Measurements from ENCODE around the gene HPCAL4.
A peak's percentile ranks its signal among the peaks of the same experiment; 100 is the strongest.

The HPCAL4 gene

DNA sequence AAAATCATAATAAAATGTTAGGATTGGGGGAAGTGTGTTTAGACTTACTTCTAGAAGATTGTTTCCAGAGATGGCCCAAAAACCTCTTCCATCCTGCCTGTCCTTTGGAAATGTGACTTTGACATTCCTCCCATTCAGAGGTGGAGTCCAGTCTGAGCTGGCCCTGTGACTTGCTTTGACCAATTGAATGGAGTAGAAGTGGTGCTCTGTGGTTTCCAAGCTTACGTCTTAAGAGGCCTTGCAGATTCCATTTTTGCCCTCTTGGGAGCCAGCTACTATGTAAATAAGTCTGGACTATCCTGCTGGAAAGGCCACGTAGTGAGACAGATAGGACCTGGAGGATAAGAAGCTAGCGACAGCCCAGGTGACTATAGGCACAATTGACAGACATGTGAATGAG is 18.0 kb downstream of the HPCAL4 start:
- no peak for DNase-seq

DNA sequence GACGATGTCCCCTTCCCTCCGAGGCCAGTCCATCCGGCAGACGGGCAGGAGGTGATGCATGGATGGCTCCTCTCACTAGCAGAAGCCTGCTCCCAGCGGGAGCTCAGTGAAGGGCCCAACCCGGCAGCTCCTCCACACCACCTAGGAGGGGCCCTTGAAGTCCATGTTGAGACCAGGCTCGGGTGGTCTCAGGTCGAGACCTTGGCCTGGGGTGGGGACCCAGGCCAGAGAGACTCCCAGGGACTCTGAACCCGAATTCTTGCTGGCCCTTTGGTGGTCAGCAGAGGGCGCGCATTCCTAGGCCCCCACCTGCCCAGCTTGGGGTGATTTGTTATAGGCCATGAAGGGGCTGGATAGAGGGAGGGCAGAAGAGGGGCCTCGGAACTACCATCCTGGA is 18.7 kb downstream of the HPCAL4 start:
- peak; percentile 29 for DNase-seq

DNA sequence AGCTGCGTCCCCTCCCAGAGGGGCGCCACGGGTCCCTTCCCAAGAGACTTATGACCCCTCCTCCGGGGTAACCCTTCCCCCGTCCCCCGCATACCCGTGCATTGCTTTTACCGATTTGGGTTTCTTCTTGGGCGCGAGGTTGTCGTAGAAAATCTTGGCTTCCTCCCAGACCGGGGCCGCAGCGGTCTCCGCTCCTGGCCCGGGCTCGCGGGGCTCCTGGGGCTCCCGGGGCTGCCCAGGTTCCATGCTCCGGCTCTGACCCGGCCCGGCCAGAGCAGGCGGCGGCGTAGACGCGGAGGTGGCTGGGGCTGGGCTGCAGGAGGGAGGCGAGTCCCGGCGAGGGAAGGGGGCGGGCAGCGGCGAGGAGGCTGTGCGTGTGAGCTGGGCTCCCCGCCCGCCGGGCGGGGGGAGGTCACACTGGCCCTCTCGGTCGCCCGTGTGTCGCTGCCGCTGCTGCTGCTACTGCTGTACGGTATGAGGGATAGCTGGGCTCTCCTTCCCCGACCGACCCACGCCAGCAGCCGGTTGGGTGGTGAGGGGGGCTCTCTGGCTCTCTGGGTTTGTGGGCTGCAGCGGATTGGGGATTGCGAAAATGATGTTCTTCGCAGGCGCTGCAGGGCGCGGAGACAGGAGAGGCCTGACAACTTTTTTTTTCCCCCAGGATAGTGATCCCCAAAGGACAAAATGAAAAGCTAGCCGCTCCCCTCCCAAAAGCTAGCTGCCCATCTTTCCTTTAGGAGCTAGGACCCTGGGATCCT is 19.3 kb downstream of the HPCAL4 start, which contains the start of gene NT5C1A:
Gene NT5C1A, minus strand, starts transcription at position 315 of the 758 bp plus-strand sequence. Its CDS starts 69 bp downstream, at position 246.
- DNase-seq, result peak; percentile 25

DNA sequence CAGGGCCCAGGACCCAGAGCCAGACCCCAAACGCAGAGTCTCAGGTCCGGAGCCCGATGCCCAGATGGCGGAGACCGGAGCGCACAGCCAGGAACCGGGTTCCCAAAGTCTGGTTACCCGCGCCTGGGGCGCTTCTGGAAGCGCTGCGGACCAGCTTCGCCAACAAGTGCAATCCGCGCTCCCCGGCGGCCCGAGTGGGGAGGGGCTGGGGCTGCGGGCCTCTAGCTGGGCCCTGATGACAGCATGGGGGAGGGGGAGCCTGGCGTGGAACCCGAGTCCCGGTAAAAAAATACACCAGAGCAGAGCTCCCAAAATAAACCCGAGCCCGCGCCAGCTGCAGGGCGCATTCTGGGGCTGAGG is 19.8 kb downstream of the HPCAL4 start:
- DNase-seq, result no peak

DNA sequence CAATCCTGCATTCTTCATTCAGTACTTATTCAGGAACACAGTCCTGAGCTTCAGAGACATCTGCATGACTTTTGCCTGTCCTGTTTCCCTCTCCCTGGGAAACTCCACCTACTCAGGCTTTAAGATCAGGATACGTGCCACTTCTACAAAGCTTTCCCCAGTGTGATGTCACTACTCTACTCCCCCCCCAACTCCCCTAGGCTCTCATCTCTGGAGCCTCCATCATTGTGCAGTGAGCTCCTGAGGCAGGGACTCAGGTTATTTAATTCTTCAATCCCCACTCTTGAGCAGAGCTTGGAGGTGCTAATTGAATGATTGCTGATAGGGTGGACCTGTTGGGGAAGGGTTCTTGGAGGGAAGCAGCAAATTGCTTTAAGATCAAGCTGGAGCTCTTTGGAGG is 20.5 kb downstream of the HPCAL4 start:
- DNase-seq, result no peak

DNA sequence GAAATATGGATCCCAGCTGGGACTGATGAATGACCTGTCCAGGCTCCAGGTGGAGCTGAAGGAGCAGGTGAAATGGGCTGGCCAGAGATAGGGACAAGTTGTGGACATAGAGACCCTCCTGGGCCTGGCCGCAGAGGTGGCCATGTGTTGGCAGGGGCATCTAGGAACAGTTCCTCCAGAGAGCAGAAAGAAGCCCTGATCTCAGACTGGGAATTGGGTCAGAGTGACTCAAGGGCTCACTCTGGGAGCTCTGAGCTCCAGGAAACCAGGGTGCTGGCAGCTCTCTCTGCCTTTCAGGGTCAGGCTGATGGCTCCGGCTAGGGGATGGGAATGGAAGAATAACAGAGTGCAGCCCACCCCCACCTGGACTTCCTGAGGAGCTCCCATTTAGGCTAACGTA is 22.3 kb downstream of the HPCAL4 start:
- DNase-seq, result no peak

DNA sequence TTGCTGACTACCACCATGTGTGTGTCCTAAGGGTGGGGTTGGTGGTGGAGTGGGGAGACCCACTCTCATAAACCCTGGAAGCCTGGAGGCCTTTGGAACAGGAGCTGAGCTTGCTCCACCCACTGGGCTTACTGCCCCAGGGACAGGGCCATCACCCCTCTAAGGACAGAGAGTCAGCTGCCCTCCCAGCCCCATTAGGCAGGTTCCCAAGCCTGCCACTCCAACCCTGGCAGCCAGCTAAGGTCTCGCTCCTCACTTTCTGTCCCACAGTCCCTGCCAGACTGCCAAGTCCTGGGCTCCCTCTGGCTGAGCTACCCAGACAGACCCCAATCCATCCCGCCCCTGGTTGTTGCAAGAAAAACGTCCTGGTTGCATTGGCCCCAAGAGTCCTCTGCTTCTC is 23.1 kb downstream of the HPCAL4 start:
- no peak for DNase-seq

DNA sequence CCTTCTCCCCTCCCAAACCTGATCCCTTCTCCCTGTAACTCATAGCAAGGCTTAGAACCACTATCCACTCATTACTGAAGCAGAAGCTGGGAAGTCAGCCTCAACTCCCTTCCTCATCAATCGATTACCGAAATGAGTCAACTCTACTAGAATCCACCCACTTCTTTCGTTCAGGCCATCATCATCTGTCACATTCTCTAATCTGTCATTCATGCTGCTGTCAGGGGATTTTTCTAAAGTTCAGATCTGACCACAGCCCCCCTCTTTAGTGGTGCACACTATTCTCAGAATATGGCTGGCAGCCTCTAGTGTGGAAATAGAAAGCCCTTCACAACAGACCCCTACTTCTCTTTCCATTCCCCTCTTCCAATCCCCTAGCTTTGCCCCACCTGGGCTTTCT is 24.5 kb downstream of the HPCAL4 start:
- DNase-seq, result no peak

DNA sequence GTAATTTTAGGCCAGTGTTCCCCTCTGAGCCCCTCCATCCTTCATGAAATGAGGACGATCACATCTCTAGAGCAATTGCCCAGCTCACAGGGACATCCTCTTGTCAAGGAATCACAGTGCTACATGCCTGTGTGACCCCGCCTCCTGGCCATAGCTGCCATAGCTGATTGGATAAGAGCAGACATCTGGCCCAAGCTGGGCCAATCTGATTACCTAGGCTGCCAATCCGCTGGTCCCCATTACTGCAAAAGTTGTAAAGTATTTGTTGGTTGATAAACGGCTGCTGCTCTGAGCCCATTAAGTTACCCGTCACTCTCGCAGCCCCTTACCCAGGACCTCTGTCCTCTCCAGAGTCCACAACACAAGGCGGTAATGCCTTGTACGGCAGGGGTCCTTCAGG is 27.7 kb downstream of the HPCAL4 start:
- no peak for DNase-seq

DNA sequence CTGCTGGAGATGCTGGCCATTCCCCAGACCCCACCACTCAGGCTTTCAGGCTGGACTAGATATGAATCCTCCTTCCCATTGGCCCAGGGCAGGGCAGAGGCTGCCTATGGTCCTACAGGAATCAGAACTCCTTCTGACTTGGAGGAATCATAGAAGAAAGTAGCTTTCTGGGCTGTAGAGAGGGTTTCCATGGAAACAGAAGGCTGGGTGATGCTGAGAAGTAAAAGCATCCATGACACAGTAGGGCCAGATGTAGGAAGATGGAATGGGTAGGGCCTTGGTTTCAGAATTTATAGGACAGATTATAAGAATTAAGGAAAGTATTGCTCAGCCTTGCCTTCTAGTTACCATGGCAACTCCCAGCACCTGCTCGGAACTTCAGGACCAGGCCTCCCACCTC is 28.4 kb downstream of the HPCAL4 start:
- no peak for DNase-seq

DNA sequence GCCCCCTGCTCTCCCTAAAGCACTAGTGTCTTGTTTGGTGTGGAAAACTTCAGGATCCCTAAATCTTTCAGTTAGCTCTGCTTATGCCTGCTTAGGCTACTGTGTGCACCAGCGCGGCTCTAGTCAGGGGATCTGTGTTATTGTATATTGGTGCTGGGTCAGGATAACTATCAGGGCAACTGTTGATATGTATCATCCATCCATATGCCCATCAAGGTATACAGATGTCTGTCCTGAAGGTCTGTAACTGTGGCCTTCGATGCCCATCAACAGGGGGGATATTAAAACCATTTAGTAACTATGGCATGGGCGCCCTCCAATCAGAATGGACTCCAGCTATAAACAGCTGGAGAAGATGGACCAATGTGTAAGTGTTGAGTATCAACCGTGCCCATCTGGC is 31.7 kb downstream of the HPCAL4 start:
- DNase-seq, result no peak

DNA sequence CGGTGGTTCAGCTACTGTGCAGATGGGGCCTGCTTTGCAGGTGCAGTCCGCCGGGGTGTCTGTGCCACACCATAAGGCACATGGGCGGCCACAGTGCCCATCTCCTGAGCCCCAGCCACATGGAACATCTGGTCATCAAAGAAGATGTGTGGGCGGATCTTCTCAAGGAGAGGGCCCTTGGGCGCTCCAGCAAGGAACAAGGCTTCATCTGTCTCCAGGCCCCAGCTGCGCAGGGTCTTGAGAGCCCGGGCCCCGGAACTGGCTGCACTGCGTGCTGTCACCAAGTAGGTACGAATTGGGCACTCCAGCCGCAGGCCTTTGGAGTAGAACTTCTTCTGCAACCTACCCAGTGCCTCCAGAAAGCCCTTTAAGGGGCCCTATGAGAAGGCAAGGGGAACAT is 32.1 kb downstream of the HPCAL4 start:
- DNase-seq, result no peak

DNA sequence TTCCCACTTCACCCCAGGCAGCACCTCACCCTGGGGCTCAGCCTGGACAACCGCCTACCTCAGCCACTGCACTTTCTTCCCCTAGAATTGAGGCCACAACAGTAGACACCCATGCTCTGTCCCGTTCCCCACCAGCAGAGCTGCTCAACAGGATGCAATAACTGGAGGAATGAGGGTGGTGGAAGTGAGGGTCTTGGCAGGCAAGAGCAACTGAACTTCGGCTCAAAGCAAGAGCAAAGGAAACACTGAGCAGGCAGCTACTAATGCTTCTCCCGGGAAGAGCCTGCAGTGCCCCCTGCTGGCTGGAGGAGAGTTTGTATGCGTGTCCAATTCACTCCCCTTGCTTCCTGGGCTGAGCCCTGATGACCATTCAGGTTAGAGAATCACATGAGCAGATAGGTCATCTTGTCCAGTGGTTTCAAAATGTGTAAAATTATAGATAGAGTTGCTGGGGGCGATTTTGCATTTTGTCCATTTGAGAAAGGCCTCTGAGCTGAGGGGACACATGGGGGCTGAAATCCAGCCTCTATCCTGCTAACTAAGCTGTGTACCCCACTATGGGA is 33.2 kb downstream of the HPCAL4 start:
- peak; percentile 59 for DNase-seq

DNA sequence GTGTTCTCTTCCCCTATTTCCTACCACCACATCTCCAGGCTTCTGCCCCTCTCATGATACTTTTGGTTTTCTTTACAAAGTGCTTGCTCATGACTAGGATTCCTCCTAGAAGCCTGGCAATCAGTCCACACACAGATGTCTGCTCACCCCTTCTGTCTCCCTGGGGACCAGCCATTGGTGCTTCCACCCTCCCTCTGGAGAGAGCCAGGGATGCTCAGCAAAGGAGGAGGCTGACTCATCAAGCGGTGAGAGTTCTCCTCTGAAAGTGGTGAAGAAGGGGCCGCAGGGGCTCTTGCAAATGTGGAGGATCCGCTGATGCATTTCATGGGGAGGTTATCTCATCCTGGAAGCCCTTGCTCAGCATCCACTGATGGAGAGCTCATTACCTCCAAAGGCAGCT is 33.8 kb downstream of the HPCAL4 start:
- DNase-seq, result no peak

DNA sequence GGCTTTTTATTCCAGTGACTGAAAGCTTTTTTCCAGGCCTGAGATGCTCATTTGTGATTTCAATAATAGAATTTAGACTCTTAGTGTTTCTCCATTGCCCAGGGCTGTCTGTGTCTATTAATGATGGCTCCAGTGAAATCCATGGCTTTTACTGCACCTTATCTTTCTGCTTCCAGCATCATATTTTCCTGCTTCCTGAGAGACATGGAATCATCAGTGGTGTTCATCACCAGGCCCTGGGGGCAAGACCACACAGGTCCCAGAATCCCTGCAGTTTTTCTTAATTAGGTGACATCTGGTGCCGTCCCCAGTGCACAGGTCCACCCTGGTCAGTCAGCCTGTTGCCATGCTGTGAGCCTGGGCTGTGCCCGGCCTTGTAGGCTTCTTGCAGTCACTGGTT is 34.8 kb downstream of the HPCAL4 start:
- no peak for DNase-seq

DNA sequence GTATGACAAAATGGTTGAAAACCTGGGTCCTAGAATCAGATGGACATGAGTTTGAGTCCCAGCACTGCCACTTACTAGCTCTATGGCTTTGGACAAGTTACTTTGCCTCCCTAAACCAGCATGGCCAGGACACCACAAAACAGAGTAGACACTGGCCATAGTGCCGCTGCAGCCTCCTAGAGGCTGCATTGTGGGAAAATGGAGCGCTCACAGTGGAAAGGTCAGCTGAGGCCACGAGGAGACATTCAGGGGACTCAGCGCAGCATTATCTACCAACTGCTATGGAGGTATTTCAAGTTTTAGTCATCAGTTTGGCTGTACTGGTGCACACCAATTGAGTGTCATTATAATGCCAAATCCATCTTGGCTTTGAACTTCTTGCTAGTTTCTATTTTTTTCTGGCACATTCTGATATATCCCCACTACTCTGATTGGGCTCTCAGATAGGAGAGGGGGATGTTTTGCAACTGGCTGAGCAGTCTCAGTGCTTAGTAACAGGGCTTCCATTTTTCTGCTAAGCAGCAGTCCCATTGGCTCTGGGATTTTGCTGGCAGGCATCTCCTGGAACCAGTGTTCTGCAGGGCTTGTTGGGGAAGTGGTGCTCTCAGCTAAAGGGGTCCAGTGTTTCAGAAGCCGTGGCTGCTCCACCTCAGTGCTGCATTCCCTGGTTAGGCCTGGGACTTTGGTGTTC is 35.5 kb downstream of the HPCAL4 start:
- no peak for DNase-seq

DNA sequence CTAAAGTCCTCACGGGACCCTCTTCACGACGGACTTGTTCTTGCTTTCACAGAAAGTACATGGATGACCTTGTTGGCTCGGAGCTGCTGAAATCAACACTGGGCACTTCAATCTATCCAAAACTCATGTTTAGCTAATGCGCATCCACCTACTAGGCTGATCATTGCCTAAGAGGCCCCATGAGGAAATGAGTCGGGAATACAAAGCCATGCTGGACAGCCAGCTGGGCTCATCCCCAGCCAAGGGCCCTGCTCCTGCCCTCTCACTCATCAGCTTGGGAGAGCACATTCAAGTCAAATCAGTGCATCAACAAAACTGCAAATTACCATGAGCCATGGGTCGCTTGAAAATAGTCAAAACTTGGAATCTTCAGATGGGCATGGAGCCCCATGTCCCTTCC is 36.9 kb downstream of the HPCAL4 start:
- DNase-seq, result no peak

DNA sequence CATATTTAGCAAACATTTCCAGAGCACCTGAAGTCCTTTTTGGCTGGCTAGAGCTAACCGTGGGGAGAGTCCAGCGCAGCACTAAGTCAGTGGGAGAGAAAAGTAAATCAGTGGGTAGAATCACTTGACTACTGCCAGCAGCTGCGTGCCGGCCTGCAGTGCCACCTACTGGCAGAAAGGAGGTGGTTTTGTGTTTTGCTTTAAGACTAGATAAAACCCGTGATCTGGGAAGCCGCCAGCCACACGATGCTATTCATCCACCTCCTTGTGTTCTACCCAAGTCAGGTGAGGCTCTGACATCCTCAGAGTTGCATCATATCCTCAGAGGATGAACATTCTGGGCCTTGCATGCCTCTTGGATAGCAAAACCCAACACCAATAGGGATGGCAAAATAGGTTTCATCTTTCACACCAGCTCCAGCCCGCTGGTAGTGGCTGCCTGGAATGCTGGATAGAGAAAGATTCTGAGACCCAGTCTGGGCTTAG is 37.6 kb downstream of the HPCAL4 start:
- peak; percentile 69 for DNase-seq

DNA sequence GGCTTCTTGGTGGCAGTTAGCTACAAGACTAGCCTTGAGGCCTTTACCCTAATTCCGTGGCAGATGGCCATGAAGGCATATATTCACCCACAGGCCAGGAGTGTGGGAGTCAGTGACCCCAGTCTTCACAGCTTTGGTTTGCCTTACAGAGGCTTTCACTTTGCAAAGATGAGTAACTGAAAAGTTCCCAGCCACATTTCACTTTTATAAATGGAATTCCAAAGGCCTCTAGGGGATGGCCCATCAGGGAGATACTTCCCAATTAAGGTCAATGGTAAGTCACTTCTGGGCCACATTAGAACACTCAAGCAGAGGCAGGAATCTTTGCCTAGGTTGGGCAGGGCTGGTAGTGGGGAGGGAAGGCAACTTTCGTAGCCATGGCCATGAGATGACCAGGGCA is 38.7 kb downstream of the HPCAL4 start:
- no peak for DNase-seq

DNA sequence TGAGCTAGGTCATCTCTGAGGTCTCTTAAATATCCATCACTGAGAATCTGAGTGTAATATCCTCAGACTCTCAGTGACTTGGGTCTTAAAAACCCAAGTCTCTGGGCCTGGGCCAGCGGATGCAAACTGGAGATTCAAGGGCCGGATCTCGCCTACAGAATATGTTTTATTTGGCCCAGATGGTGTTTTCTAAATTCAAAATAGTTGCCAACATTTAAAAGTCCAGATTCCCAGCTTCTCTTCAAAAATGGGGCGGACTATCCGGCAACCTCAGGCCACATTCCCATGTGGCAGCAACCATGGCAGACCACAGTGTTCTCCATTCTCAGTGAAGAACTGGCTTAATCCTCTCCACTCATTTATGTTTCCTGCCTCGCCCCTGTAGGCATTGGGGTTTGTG is 39.1 kb downstream of the HPCAL4 start:
- DNase-seq, result no peak

DNA sequence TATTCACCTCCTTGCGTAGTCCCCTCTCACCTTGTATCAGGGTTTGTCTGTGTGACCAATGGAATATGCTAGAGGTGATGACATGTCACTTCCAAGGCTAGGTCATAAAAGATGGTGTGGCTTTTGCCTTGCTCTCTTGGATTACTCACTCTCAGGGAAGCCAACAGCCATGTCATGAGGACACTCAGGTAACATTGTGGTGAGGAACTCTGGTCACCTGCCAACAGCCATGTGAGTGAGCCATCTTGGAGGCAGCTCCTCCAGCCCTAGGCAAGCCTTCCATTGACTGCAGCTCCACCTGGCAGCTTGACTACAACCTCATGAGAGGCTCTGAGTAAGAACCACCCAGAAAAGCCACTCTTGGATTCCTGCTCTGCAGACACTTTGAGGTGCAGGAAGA is 40.8 kb downstream of the HPCAL4 start:
- no peak for DNase-seq

DNA sequence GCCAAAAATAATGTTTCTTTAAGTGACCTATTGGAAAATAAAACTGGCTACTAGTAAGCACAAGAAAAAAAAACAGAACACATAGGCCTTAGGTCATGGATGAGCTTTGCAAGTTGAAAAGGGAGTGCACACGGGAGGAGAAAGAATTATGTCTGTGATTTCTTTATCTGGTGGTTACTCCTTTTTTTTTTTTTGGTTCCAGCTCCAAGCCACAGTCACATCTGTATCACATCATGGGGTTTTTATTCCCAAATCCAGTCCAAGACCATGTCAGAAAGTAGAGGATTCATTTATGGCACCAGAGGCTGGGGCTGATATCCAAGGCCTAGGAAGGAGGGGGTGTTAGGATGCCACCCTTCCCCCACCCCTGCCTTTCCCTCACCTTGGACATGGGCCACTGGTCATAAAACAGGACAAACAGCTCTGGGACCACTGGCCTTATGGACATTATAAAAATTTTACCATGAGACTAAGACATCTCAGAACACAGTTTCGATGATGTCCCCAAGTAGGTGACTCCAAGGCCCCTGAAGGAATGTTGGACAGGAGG is 41.5 kb downstream of the HPCAL4 start:
- no peak for DNase-seq

DNA sequence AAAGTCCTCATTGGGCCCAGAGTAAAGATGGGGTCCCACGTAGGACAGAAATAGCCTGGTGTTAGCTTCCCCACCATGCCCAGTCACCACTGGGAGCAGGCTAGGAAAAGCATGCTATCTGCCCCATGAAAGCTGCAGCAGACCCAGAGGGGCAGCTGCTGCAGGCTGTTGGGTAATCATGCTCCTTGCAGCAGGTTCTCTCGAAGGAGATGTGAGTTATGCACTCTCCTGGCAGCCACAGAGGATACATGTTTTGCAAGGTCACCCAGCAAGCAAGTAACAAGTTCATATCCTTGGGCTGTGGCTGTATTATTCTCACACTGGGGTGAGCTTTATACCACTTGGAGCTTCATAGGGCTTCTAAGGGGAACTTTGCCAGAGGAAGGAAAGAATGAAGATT is 42.7 kb downstream of the HPCAL4 start:
- DNase-seq, result no peak

DNA sequence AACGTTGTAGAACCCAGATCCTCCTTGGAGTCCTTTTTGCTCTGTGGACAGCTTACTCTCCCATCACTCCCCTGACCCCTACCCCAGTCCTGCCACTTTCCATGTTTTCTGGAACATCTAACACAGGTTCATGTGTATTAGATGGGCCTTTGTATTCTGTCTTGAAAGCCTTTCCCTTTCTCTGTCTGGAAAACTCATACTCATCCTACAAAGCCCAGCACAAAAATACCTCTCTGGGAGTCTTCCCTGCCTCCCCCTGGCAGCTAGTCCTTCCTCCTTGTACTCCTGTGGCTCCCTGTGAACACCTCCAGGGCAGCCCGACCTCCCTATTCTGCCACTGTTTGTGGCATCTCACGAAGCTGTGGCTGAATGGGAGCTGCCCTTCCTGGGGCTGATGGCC is 44.0 kb downstream of the HPCAL4 start:
- DNase-seq, result no peak

All from activated CD4-positive, alpha-beta T cell treated with anti-CD3 and anti-CD28 coated beads, Interleukin-2, amount 50 U/mL, for 1 hour (primary cell).